Brain pericyte (primary cell): ENCODE measurements around the gene VEGFB.
"Not testable (repeated sequence)": the region's sequence is repeated elsewhere in the genome, so short reads cannot be mapped to it uniquely, and the experiment has no call there.

Source experiments
- DNase-seq: peaks from one replicate; pipeline ENCODE4 v3.0.0-alpha.2; 2012; ENCODE audit warnings: low read depth, low spot score

Gene VEGFB

DNA sequence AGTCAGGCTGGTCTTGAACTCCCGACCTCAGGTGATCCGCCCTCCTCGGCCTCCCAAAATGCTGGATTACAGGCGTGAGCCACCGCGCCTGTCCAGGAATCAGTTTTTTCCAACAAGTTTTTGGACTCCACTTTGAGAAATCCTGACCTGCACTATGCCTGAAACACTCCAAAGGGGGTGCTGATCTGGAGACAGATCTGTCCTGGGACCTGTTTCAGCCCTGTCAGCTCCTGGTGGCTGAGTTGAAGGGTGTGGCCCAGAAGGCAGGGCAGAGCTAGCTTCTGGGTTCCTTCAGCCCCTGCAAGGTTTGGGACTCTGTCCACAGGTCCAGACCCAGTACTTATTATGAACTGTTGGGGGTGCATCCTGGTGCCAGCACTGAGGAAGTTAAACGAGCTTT, 2.8 kb upstream of the VEGFB start:
- no peak for DNase-seq

DNA sequence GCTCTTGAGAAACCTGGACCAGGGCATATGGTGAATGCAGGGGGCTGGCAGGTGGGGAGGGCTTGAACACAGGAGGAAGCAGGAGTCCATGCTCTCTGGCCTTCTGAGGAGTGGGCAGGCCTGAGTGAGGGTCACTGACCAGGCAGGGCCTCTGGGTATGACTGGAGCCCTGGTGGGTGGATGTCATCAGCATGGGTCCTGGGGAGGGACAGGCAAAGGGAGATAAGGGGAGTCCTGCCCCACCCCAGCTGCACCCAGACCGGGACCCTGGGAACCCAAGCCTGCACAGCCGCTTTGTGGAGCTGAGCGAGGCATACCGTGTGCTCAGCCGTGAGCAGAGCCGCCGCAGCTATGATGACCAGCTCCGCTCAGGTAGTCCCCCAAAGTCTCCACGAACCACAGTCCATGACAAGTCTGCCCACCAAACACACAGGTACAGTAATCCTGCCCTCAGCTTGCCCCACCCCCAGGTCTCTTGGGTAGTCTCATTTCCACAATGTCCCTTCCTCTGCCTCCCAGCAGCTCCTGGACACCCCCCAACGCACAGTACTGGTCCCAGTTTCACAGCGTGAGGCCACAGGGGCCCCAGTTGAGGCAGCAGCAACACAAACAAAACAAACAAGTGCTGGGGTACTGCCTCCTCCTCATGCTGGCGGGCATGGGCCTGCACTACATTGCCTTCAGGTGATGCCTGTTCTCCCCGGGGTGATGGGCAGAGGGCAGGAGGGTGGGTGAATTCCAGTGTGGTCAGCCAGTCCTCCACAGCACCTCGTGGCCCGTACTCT, 2.0 kb upstream of the VEGFB start:
- no peak for DNase-seq

DNA sequence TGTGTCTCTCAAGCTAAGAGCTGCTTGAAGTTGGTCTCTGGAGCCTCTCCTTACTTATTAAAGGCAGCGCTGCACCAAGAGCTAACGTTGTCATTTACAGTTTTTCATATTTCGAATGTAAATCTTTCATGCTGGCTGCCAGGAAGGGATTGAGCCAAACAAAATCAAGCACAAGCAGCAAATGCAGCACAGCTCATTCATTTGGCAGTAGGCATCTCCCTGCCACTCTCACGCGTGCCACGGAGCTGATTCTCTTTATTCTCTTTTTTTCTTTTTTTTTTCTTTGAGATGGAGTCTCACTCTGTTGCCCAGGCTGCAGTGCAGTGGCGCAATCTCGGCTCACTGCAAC, 1.4 kb upstream of the VEGFB start:
- no peak for DNase-seq

DNA sequence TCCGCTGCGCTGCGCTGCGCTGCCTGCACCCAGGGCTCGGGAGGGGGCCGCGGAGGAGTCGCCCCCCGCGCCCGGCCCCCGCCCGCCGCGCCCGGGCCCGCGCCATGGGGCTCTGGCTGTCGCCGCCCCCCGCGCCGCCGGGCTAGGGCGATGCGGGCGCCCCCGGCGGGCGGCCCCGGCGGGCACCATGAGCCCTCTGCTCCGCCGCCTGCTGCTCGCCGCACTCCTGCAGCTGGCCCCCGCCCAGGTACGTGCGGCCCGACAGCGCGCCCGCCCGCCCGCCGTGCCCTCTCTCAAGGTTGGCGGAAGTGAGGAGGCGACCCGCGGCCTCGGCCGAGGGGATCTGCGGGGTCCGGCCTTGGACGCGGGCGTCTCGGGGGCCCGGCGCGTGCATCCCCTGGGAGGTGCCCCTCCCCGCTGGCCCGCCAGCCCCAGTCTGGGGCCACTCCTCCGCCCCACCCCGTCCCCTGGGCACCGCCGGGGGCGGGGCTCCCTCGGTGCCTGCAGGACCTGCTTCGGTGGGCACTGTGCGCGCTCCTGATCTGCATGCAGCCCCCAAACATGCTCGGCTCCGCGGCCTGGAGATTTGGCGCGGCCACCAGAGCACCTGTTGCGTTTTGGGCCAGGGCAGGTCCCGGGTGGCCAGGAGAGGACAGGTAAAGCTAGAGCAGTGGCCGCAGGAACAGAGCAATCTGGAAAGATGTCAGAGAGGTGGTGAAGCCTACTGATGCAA, 429 bp downstream of the VEGFB start:
- DNase-seq, result no peak

DNA sequence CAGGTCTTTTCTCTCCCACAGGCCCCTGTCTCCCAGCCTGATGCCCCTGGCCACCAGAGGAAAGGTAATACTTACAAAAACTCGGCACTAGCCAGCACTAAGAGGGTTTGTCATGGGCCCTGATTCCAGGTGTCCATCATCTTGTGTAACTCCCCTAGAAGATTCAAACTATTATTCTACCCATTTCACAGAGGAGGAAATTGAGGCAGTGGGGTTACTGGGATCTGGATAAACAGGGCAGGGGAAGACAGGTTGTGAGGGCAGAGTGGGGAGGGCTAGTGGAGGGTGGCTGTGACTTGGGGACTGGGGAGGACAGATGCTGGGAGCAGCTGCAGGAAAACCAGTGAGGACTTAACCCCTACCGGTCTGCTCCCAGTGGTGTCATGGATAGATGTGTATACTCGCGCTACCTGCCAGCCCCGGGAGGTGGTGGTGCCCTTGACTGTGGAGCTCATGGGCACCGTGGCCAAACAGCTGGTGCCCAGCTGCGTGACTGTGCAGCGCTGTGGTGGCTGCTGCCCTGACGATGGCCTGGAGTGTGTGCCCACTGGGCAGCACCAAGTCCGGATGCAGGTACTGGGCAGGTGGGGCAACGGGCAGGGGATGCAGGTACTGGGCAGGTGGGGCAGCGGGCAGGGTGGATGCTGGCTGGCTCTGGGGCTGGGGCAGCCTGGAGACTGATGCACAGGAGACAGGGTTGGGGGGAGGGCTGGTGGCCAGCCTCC, 1.2 kb downstream of the VEGFB start:
- DNase-seq, result no peak

DNA sequence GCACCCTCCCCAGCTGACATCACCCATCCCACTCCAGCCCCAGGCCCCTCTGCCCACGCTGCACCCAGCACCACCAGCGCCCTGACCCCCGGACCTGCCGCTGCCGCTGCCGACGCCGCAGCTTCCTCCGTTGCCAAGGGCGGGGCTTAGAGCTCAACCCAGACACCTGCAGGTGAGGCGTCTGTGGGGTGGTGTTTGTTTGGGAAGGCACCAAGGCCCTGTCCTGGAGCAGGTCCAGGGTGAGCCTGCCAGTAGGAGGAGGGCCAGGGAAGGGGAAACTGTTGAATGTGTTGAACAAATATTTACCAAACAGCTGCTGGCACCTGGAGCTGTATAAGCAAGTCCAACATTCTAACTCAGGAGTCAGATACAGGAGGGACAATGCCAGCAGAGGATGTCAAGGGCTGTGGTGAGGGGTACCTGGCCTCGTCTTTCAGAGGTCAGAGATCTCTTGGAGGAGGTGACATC, 3.1 kb downstream of the VEGFB start:
- DNase-seq, result no peak

DNA sequence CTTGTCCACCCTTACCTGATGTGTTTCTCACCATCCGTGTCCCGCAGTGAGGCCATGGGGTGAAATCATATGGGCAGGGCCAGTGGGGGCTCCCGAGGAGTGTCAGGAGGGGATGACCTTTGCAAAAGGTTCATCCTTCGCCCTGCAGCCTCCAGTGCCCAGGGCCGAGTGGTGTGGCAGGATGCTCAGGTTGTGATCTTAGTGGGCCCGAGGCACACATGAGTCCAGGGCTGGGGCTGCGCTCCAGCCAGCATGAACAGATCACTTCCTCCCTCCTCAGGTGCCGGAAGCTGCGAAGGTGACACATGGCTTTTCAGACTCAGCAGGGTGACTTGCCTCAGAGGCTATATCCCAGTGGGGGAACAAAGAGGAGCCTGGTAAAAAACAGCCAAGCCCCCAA, 3.7 kb downstream of the VEGFB start:
- no peak for DNase-seq

DNA sequence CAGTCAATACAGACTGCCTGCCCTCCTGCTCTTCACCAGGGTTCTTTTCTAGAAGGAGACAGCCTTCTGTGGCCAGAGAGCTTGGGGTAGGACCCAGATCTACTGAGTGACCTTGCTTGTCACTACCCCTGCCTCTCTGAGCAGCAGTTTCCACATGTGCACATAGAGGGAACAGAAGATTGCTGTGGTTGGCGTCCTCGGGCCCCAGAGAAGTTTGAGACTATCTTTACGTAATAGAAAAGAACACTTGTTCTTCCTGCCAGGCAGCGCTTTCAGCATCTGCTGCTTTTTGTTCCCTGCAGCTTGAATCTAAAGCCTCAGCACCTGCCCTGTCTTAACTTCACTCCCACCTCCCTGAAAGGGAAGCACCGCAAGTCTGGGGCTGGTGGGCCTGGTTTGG, 4.6 kb downstream of the VEGFB start:
- no peak for DNase-seq

DNA sequence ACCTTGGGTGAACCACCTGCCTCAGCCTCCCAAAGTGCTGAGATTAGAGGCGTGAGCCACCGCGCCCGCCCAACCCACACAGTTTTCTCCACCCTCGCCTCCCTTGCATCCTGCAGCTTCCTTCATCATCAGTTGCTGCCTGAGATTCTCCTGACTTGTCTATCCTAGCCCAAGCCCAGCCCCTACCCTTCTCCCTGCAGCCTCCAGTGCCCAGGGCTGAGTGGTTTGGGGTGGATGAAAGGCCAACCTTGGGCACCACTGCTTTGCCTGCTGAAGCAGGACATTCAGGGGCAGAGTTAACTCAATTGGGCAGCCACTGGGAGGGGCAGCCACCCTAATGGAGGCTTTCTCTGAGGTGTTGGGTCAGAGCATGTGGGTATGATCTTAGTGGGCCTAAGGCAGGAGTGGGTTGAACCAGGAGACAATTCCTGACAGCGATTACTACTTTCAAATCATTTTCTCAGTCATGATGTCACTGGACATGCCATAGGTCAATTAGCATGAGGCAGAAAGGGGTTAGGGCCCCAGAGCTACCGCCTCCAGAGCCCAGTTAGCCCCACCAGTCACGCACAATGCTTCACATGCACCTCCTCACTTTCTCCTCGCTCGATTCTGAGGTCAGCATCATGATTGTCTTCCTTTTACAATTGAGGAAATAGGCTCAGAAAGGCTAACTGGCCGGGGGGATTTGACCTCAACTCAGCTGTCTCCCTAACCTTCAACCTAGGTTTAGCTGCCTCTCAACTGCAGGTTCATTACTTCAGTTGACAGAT, 5.5 kb downstream of the VEGFB start:
- no peak for DNase-seq

DNA sequence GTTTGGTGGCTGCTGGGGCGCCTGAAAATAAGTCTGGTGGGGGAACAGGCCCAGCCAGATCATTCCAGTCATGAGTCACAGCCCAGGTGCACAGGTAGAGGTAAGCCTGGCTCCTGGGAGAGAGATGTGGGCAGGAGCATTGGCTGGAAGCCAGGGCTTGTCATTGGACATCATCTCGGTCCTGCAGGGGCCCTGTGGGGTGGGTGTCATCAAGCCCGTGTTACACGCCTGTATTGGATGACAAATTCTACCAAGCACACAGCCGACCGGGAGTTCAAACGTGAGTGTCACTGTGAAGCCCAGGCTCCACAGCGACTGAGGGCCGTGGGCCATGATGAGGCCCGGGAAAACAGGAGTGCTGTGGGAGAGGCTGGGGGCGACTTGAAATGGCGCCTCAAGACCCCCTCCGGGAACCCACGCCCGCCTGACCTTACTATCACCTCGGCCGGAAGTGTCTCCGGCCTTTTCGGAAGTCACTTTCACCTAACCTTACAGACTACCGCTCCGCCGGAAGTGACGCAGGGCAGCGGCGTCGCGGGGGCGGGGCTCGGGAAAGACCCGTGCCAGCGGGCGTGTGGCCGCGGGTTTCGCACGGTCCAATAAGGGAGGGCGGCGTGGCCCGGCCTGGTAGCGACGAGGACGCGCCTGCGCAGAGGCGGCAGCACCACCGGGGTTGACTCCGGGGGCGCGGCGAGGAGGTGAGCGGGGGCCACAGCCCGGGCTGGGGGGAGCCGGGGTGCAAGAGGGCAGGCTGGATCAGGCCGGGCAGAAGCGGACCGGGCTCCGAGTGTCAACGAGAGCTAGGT, 6.3 kb downstream of the VEGFB start, which contains the start of gene FKBP2:
Gene FKBP2 (plus strand): TSS at position 661 of the 806 bp plus-strand sequence. CDS start 1,293 bp downstream, outside the sequence.
- DNase-seq, result peak; percentile 94

DNA sequence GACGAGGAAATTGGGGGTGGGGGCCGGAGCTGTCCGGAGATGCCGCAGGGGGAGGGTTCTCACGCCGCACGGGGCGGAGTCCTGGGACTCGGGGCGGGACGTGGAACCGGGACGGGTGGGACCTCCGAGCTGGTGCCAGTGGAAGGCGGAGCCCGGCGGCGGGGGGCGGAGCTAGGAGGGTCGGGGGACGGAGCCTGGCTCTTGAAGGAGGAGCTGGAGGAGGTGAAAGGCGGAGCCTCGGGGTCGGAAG, 6.8 kb downstream of the VEGFB start:
- DNase-seq, result peak; percentile 99

DNA sequence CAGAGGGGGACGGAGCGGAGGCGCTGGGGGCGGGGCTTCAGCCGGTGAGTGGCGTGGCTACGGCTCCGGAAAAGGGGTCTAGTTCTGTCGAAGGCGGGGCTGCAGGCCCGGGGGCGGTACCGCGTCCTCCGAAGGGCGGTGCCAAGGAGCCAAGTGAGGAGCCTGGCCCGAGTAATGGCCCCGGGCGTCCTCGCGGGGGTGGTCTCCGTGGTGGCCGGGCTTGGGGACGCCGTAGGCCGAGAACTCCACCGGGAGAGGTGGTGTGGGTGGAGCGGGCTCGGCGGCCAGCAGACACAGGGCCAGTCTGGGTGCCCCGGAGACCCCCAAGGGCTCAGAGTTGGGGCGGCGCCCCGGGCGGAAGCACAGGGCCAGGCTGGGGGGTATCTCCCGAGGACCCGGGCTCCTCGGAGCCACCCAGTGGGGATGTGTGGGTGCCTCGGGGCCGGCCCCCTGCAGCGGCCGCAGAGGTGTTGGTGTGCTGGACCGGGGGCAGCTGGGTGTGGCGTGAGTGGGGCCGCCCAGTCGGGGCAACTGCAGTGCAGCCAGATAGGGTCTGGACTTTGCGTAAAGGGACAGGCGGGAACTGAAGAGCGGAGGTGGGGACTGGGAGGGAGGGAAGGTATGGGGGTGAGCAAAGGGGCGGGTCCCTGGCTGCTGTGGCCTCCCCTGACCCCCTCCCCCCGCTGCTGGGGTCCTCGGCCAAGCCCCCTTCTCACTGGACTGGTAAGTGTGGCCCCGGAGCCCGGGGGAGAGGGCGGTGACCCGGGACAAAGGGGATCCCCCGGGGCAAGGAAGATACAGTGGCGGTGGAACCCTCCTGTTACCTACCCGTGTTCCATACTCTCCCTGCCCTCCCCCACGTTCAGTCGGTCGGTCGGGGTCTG, 7.3 kb downstream of the VEGFB start:
- no peak for DNase-seq

DNA sequence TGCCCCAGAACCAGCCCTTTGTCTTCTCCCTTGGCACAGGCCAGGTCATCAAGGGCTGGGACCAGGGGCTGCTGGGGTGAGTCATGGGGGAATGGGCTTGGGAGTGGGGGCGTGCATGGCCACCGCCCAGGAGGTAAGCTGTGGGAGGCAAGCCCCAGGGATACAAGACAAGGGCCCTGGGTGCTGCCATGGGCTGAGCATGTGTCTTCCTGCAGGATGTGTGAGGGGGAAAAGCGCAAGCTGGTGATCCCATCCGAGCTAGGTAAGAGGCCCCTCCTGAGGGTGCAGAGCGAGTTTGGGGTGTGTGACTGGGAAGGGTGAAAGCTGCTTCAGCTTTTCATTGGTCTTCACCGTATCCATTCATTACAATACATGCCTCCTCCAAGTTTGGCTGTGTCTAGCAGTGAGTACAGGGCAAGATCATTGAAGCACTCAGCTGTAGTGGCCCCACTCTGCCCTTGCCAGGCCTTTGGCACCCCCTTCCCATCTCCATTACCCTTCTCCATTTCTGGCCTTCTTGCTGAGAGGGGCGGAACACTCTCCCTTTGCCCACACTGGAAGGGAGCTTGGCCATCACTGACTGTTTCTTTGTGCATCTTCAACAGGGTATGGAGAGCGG, 9.0 kb downstream of the VEGFB start:
- DNase-seq, result no peak

DNA sequence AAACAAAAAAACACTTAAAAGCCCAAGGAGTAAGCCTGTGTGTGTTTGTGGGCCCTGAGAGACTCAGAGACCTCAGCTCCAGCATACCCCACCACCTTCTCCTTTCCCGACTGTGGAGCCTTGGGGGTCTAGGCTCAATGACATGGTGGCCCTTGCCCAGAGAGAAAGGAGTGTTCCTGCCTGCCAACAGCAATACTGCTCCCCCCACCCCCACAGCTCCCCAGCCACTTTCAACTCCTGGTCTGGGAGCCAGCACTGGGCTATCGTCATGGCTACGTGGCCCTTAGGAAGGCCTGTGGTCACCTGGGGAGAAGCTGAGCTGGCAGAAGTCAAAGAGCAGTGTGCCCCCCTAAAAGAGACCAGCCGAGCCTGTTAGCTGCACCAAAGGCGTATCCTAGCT, 9.7 kb downstream of the VEGFB start:
- DNase-seq, result no peak

DNA sequence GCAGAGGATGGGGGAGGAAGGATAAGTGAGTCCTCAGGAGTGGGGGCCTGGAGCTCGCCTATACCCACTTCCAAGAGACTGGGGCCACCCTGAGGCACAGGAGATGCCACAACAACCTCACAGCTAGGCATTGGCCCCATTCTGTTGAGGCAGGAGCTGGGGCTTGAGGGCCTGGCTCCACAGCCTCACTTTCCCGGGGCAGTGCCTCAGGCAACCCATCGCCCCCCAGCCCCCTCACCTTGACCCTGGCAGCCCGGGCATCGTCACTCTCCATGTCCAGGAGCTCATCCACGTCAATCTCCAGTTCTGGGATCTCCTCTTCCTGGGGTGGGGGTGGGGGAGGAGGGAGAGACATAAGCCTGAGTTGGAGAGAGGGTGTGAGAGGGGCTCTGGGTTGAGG, 10.6 kb downstream of the VEGFB start:
- no peak for DNase-seq

DNA sequence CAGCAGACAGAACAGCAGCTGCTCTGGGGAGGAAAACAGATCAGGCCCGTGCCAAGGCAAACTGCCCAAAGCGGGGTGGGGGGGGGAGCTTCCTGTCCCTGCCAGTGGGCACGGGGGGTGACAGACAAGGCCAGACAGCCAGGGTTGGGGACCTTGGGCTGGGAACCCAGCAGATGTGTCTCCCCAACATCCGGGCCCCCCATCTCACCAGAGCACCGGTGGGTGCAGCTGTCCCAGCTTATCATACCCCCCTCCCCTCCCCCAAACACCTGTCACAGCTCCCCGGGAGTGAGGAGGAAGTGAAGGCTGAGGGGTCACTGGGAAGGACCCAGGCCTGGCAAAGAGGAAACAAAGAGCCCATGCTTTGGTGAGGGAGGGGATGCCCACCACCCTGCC, 11.0 kb downstream of the VEGFB start:
- no peak for DNase-seq

DNA sequence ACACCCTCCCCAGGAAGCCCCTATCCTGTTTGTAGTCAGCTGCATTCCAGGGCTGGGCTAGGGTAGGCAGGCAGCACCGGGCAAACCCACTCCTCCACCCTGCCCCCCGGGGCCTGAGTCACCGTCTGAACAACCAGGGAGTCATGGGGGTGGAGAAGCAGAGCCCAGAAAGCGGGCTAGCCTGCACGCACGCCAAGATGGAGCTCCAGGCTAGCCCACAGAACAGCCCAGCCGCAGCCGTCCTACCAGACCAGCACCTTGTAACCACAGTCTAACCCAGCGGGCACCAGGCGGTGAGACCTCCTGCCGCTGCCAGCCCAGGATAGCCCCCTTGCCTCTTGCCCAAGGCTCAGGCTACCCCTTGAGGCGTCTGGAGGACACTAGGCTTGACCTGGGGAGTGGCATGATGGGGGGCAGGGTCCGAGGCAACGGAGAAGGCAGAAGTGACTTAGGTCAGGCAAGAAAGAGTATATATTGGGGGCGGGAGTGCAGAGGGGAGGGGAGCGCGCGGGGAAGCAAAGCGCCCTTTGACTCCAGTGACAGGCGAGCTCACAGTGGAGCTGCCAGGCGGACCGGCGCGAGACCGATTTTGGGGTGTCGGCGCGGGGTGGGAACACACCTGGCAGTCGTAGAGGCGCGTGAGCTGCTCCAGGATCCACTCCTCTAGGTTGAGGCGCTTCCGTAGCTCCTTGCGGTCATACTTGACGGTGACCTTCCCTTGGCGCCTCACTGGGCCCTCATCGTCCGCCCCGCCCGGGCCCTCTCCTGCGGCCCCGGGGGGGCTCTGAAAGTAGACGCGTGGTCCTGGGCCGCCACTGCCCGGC, 11.6 kb downstream of the VEGFB start:
- DNase-seq, result no peak

DNA sequence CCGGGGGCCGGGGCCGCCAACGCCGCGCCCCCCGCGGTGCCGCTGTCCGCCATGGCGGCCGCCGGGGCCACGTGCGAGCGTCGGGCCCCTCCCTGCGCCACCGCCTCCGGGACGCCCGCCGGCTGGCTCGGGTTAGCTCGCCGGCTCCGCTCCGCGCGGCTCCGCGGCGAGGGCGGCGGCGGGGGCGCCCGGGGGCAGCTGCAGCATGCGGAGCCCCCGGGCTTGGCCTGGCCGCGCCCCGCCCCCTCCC, 12.2 kb downstream of the VEGFB start:
- DNase-seq, result not testable (repeated sequence)
